Muscle of leg (tissue), 11 donors: ENCODE results near the gene TRABD2B. TPM values are rescaled to one million over a fixed set of nuclear protein-coding genes. Genes with fewer than 3 reads are reported as not detected.
A peak's percentile ranks its signal among the peaks of the same experiment; 100 is the strongest.

Experiments used
- DNase-seq: peaks from one replicate; pipeline ENCODE4 v3.0.0; 2013
- H3K27ac ChIP-seq: one replicate; pipeline ENCODE4 v1.5.1; 2013; ENCODE audit warnings: mild to moderate bottlenecking, low read length, control low read depth
- H3K27me3 ChIP-seq: one replicate; pipeline ENCODE4 v1.6.1; 2013; ENCODE audit warnings: low read length; ENCODE audit not compliant: control insufficient read depth, insufficient read depth
- H3K36me3 ChIP-seq: one replicate; pipeline ENCODE4 v1.6.1; 2013; ENCODE audit warnings: low read length; ENCODE audit not compliant: control insufficient read depth, insufficient read depth
- H3K4me1 ChIP-seq: one replicate; pipeline ENCODE4 v1.6.1; 2013; ENCODE audit warnings: low read length; ENCODE audit not compliant: control insufficient read depth, insufficient read depth
- H3K4me3 ChIP-seq: one replicate; pipeline ENCODE4 v1.5.1; 2013; ENCODE audit warnings: low read length, control low read depth
- H3K9me3 ChIP-seq: replicated peaks from 2 replicates; pipeline ENCODE4 v1.6.1; 2013; ENCODE audit warnings: low read depth, low read length; ENCODE audit not compliant: control insufficient read depth
- WGBS: methylation state at CpG from one replicate; pipeline ENCODE4 v1.1.5; 2013; ENCODE audit warnings: missing lambda C conversion rate; ENCODE audit not compliant: insufficient coverage; 5-methylcytosine and 5-hydroxymethylcytosine counted together
- polyA plus RNA-seq, 8 donors: library from polyadenylated mRNA; unstranded; fragments of 120-200 nt; gene quantifications; one replicate each; pipeline versions ENCODE4 v1.2.1 to v1.2.3, GENCODE V29; 2013; ENCODE audit warnings: inconsistent platforms in 1 of 8, low replicate concordance in 1 of 8; ENCODE audit not compliant: insufficient read length in 8 of 8, insufficient read depth in 1 of 8
- total RNA-seq: library from RNA; stranded (reverse); fragments of 120-200 nt; gene quantifications from one replicate; pipeline ENCODE4 v1.2.4, GENCODE V29; 2013

Gene TRABD2B
- total and polyA plus RNA-seq, 9 donors: 1.1 to 7.0 (median 4.4) TPM

GRCh38 chr1:47993881-47994625 lies 3.1 kb downstream of the TRABD2B start:
- Histone ChIP-seq H3K4me3 (no peak overlapping the region), H3K4me1 (peaks cover 21% of the 10 kb centered on the region), H3K27me3 (peaks cover 39% of the 10 kb centered on the region), H3K9me3 (no peaks in the 10 kb centered on the region), H3K27ac (no peak overlapping the region), H3K36me3 (peaks cover 6% of the 10 kb centered on the region)
- no peak for DNase-seq
- 88% methylated on average over 34 of the region's 34 CpGs for WGBS

GRCh38 chr1:47993416-47993740 lies 3.8 kb downstream of the TRABD2B start:
- Histone ChIP-seq H3K4me1 (peaks cover 21% of the 10 kb centered on the region), H3K4me3 (no peak overlapping the region), H3K9me3 (no peaks in the 10 kb centered on the region), H3K27ac (no peak overlapping the region), H3K27me3 (peaks cover 34% of the 10 kb centered on the region), H3K36me3 (peaks cover 6% of the 10 kb centered on the region)
- WGBS: 63% methylated on average over 6 of the region's 7 CpGs
- DNase-seq: no peak

- peaks cover 21% of the 10 kb centered on the region for H3K4me1 ChIP-seq
- H3K36me3 ChIP-seq: peaks cover 6% of the 10 kb centered on the region
- H3K4me3 ChIP-seq: no peak overlapping the region
- peaks cover 29% of the 10 kb centered on the region for H3K27me3 ChIP-seq
- H3K27ac ChIP-seq: no peak overlapping the region
- DNase-seq: peak; percentile 63
- no peaks in the 10 kb centered on the region for H3K9me3 ChIP-seq
- WGBS: 25% methylated on average over 9 of the region's 11 CpGs
Observed at GRCh38 chr1:47992720-47993415, 4.3 kb downstream of the TRABD2B start.

DNA sequence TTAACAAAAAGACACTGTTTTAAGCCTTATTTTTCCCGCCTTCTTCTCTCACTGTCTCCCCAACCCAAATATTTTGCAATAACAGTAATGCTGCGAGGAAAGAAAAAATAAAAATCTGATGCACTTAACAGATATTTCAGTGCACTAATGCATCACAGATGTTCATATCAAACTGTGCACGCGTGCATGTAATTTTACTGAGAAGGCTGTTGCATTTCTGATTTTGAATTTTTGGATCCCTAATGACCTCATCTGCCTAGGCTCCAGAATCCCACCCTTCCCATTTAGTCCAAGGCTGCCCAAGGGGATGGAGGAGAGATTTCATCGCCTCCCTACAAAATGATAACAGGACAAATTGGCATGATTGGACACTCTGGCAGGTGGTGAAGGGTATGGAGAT lies 5.5 kb downstream of the TRABD2B start:
- Histone ChIP-seq H3K4me1 (peaks cover 24% of the 10 kb centered on the region), H3K4me3 (no peak overlapping the region), H3K27ac (no peak overlapping the region), H3K27me3 (peaks cover 27% of the 10 kb centered on the region), H3K9me3 (no peaks in the 10 kb centered on the region), H3K36me3 (peaks cover 6% of the 10 kb centered on the region)
- DNase-seq: peak; percentile 74
- WGBS: no CpG with 5 or more reads among the region's 5 CpGs

DNA sequence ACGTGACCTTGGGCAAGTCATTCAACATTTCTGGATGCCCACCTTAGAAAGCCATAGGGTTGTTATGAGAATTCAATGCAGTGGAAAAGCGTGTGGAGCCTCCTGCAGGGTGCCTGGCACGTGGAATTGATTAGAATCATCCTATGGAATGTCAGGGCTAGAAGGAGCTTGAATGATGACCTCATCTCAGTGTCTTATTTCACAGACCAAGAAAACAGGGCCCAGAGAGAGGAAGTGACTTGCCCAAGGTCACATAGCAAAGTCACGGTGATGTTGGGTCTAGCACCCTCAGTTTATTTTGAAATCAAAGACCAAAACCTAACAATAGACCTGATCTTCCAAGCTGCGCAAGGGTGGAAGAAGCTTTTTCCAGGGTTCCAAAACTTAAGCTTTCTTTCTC lies 6.0 kb downstream of the TRABD2B start:
- peaks cover 24% of the 10 kb centered on the region for H3K27me3 ChIP-seq
- DNase-seq: peak; percentile 33
- H3K27ac ChIP-seq: no peak overlapping the region
- 71% methylated on average over 1 of the region's 5 CpGs for WGBS
- H3K9me3 ChIP-seq: no peaks in the 10 kb centered on the region
- H3K4me3 ChIP-seq: no peak overlapping the region
- peaks cover 6% of the 10 kb centered on the region for H3K36me3 ChIP-seq
- peaks cover 27% of the 10 kb centered on the region for H3K4me1 ChIP-seq

GRCh38 chr1:47990286-47990685 lies 6.9 kb downstream of the TRABD2B start:
- no peak for DNase-seq
- H3K36me3 ChIP-seq: peaks cover 6% of the 10 kb centered on the region
- H3K27ac ChIP-seq: no peak overlapping the region
- H3K4me1 ChIP-seq: peaks cover 29% of the 10 kb centered on the region
- 95% methylated on average over 2 of the region's 4 CpGs for WGBS
- H3K9me3 ChIP-seq: no peaks in the 10 kb centered on the region
- peaks cover 17% of the 10 kb centered on the region for H3K27me3 ChIP-seq
- H3K4me3 ChIP-seq: no peak overlapping the region

- DNase-seq: no peak
- no peak overlapping the region for H3K27ac ChIP-seq
- no peak overlapping the region for H3K4me3 ChIP-seq
- no peaks in the 10 kb centered on the region for H3K9me3 ChIP-seq
- 96% methylated on average over 10 of the region's 11 CpGs for WGBS
- peaks cover 27% of the 10 kb centered on the region for H3K4me1 ChIP-seq
- peaks cover 21% of the 10 kb centered on the region for H3K27me3 ChIP-seq
- H3K36me3 ChIP-seq: no peaks in the 10 kb centered on the region
Observed at GRCh38 chr1:47987601-47988000, 9.6 kb downstream of the TRABD2B start.

DNA sequence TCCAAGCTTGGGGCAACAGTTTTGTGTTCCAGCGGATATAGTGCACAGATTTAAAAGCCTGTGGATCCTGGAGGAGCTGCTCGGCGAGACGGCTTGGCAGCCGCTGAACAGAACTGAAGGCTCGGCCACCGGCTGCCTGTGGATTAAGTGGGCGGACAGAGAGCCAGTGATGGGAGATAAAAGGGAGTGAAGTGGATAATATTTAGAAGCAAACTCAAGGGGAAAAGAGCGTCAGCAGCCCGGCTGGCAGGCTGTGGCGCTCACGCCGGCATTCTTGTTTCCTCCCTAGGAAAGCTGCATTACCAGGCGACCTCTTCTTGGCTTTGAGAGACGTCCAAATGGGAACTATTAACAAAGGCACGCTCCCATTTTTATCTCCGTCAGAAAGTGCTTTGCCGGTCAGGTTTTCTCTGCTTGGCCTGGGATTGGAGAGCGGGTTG lies 10.4 kb downstream of the TRABD2B start:
- no peak overlapping the region for H3K4me3 ChIP-seq
- H3K36me3 ChIP-seq: no peaks in the 10 kb centered on the region
- H3K27me3 ChIP-seq: peaks cover 21% of the 10 kb centered on the region
- peak overlapping the region; percentile 22 for H3K27ac ChIP-seq
- no peaks in the 10 kb centered on the region for H3K9me3 ChIP-seq
- WGBS: 2% methylated on average over 15 of the region's 19 CpGs
- H3K4me1 ChIP-seq: peaks cover 20% of the 10 kb centered on the region
- peak; percentile 87 for DNase-seq

- Histone ChIP-seq H3K27me3 (peaks cover 18% of the 10 kb centered on the region), H3K27ac (no peak overlapping the region), H3K36me3 (no peaks in the 10 kb centered on the region), H3K4me1 (peaks cover 15% of the 10 kb centered on the region), H3K9me3 (no peaks in the 10 kb centered on the region), H3K4me3 (no peak overlapping the region)
- no peak for DNase-seq
- 84% methylated on average over 2 of the region's 4 CpGs for WGBS
Observed at GRCh38 chr1:47985018-47985417, 12.2 kb downstream of the TRABD2B start.

DNA sequence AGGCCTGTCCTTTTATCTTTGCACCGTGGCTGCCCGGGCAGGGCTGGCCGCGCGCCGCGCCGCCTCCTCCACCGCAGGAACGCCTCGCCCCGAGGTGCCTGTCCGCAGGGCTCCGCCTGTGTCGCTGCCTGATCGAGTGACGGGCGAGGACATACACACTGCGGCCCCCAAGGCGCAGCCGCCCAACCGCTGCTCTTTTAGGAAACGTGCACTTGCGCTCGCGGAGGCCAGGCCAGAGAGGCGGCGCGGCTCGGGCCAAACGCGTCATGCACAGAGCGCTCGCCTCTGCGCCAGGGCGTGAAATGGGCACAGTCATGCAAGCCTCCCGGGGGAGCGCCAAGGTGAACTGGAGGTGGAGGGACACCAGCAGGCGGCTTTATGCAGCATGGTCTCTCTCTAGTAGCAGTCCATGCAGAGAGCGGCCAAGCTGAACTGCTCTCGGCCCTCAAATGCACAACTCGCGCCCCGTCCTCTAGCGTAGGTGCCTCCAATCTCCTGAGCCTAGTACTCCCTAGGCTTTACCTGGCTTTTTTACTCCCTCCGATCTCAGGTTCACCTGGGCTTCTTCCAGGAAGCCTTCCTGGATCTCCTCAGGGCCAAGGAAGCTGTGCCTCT lies 12.9 kb downstream of the TRABD2B start:
- H3K4me1 ChIP-seq: peaks cover 15% of the 10 kb centered on the region
- 24% methylated on average over 45 of the region's 46 CpGs for WGBS
- peak; percentile 46 for DNase-seq
- no peak overlapping the region for H3K27ac ChIP-seq
- H3K4me3 ChIP-seq: no peak overlapping the region
- H3K27me3 ChIP-seq: peaks cover 16% of the 10 kb centered on the region
- H3K9me3 ChIP-seq: no peaks in the 10 kb centered on the region
- no peaks in the 10 kb centered on the region for H3K36me3 ChIP-seq
